ENCODE data around the gene EGFLAM.

The EGFLAM gene

GRCh38 chr5:38471709-38472108, 213.3 kb downstream of the EGFLAM start:
- DNase-seq (ENCODE audit: low read depth): no peak

GRCh38 chr5:38472541-38472940, 214.2 kb downstream of the EGFLAM start:
- DNase-seq (ENCODE audit: low read depth): no peak

- DNase-seq (ENCODE audit: low read depth): peak; percentile 51
Observed at GRCh38 chr5:38473008-38473407, 214.6 kb downstream of the EGFLAM start.

- DNase-seq (ENCODE audit: low read depth): no peak
Observed at GRCh38 chr5:38478166-38478565, 219.8 kb downstream of the EGFLAM start.

GRCh38 chr5:38478878-38479277, 220.5 kb downstream of the EGFLAM start:
- DNase-seq (ENCODE audit: low read depth): no peak

GRCh38 chr5:38479315-38479904, 221.1 kb downstream of the EGFLAM start:
- no peak for DNase-seq (ENCODE audit: low read depth)

GRCh38 chr5:38483805-38484398, 225.5 kb downstream of the EGFLAM start:
- DNase-seq (ENCODE audit: low read depth): no peak

- no peak for DNase-seq (ENCODE audit: low read depth)
Observed at GRCh38 chr5:38494175-38494574, 235.8 kb downstream of the EGFLAM start.

- no peak for DNase-seq (ENCODE audit: low read depth)
Observed at GRCh38 chr5:38494763-38495162, 236.4 kb downstream of the EGFLAM start.

- DNase-seq (ENCODE audit: low read depth): peak; percentile 54
Observed at GRCh38 chr5:38497946-38498345, 239.6 kb downstream of the EGFLAM start.

- DNase-seq (ENCODE audit: low read depth): peak; percentile 58
Observed at GRCh38 chr5:38500573-38501260, 242.4 kb downstream of the EGFLAM start.

- DNase-seq (ENCODE audit: low read depth): no peak
Observed at GRCh38 chr5:38506302-38506701, 247.9 kb downstream of the EGFLAM start.

GRCh38 chr5:38509185-38509584, 250.8 kb downstream of the EGFLAM start:
- DNase-seq (ENCODE audit: low read depth): peak; percentile 83
